Measurements from ENCODE around the gene CLNK.

GRCh38 chr4:10731162-10731561, 46.6 kb upstream of the CLNK start:
- no peak for TF ChIP-seq CTCF (IDR thresholded peaks at IDR 0.05; ENCODE audit: low read depth, low read length, missing input control)
- TF ChIP-seq REST (IDR thresholded peaks at IDR 0.05) = no peak
- TF ChIP-seq MAX (IDR thresholded peaks at IDR 0.05) = no peak
- TF ChIP-seq EGR1 (IDR thresholded peaks at IDR 0.05; ENCODE audit: low read depth in 2 of 2) = no peak
- TF ChIP-seq NR2F2 (IDR thresholded peaks at IDR 0.05) = no peak
- no peak for TF ChIP-seq HNF4G (IDR thresholded peaks at IDR 0.05)
- no peak for TF ChIP-seq TAF1 (conservative IDR thresholded peaks at IDR 0.05)
- no peak for TF ChIP-seq GABPA (IDR thresholded peaks at IDR 0.05 in 1 of 2, conservative IDR thresholded peaks at IDR 0.05 in 1 of 2)
- TF ChIP-seq RXRA (IDR thresholded peaks at IDR 0.05) = no peak
- no peak for TF ChIP-seq FOXA1 (IDR thresholded peaks at IDR 0.05)
- TF ChIP-seq ZBTB33 (IDR thresholded peaks at IDR 0.05) = no peak
